Panc1 (cell line): ENCODE results near the gene SLC3A2. TPM values are rescaled to one million over a fixed set of nuclear protein-coding genes. Genes with fewer than 3 reads are reported as not detected.

Source experiments
- ATAC-seq: fragments of 200-7000 bp; cut with Tn5 transposase; 2 replicates; pipeline ENCODE4 v1.9.1; 2020; ENCODE audit warnings: mild to moderate bottlenecking, moderate library complexity
- BruUV-seq: library from RNA; stranded (reverse); fragments of 400-500 nt; replicated peaks from 2 replicates; lab custom pipeline; 2021; lab: Mats Ljungman, UMichigan
- CTCF ChIA-PET: fragments of 300-600 bp; sonication (Branson Sonifier 250); formaldehyde crosslinking; loops from one replicate; lab custom pipeline; 2022; ENCODE audit warnings: antibody characterized with exemption; lab: Charles Lee
- POLR2A ChIA-PET: fragments of 300-600 bp; sonication (Branson Sonifier 250); formaldehyde crosslinking; loops from one replicate; lab custom pipeline; 2022; ENCODE audit warnings: antibody characterized with exemption; lab: Charles Lee
- DNase-seq: peaks from one replicate; pipeline ENCODE4 v3.0.0-alpha.2; 2010; ENCODE audit warnings: low read depth, low spot score
- H3K27ac ChIP-seq: 2 replicates; pipeline ENCODE4 v1.5.1; 2011; ENCODE audit warnings: mild to moderate bottlenecking, low read length, inconsistent platforms
- H3K27me3 ChIP-seq: fragments of 200-500 bp; sonication (Bioruptor generic); 2 replicates; pipeline ENCODE4 v1.6.0; 2014; ENCODE audit warnings: low read length, inconsistent platforms; ENCODE audit not compliant: control insufficient read depth, insufficient read depth
- H3K36me3 ChIP-seq: fragments of 200-500 bp; sonication (Bioruptor generic); 2 replicates; pipeline ENCODE4 v1.5.1; 2014; ENCODE audit warnings: inconsistent platforms, mild to moderate bottlenecking, low read length, moderate library complexity; ENCODE audit not compliant: control insufficient read depth, insufficient read depth
- H3K4me1 ChIP-seq: 2 replicates; pipeline ENCODE4 v1.5.1; 2011; ENCODE audit warnings: inconsistent platforms, mild to moderate bottlenecking, low read length, moderate library complexity; ENCODE audit not compliant: control insufficient read depth, insufficient read depth
- H3K4me3 ChIP-seq, 2 experiments: 2 replicates each; pipeline ENCODE4 v1.5.1; 2011 to 2012; ENCODE audit warnings: low read depth in 2 of 2, low read length in 2 of 2, mild to moderate bottlenecking in 2 of 2, inconsistent platforms in 1 of 2, moderate library complexity in 1 of 2
- H3K9me3 ChIP-seq: fragments of 200-500 bp; sonication (Bioruptor generic); 2 replicates; pipeline ENCODE4 v1.5.1; 2014; ENCODE audit warnings: low read depth, mild to moderate bottlenecking, inconsistent platforms, low read length, moderate library complexity; ENCODE audit not compliant: control insufficient read depth, insufficient read depth
- CTCF ChIP-seq: fragments of 450-650 bp; IDR thresholded peaks from 2 replicates; pipeline ENCODE4 v1.5.1; 2017; ENCODE audit warnings: mild to moderate bottlenecking
- POLR2AphosphoS5 ChIP-seq: IDR thresholded peaks from 2 replicates; pipeline ENCODE4 v1.6.1; 2012; ENCODE audit warnings: mild to moderate bottlenecking, low read depth, low read length, moderate library complexity
- SIN3A ChIP-seq: IDR thresholded peaks from 2 replicates; pipeline ENCODE4 v1.6.1; 2012; ENCODE audit warnings: low read depth, mild to moderate bottlenecking, low read length, moderate library complexity, borderline replicate concordance; ENCODE audit not compliant: insufficient read depth
- TCF7L2 ChIP-seq: IDR thresholded peaks from 2 replicates; pipeline ENCODE4 v1.6.1; 2011; ENCODE audit warnings: mild to moderate bottlenecking, low read depth, low read length, inconsistent platforms
- in situ Hi-C: cut with HindIII; loops from 2 replicates; pipeline ENCODE4 v1.10.0; 2016; ENCODE audit warnings: low sequenced_read_pairs, low pct_unique_long_range_greater_than_20kb
- intact Hi-C: fragments of 100-400 bp; cut with micrococcal nuclease; formaldehyde crosslinking; loops from one replicate; pipeline ENCODE4 v1.10.0; 2022; ENCODE audit not compliant: unreplicated experiment
- total RNA-seq: library from RNA; stranded (reverse); gene quantifications from one replicate; pipeline ENCODE4 v1.2.1, GENCODE V29; 2021; ENCODE audit not compliant: unreplicated experiment
- TF ChIP-seq, protein P1 (sequence below), 2 experiments: IDR thresholded peaks; 2 replicates each; pipeline ENCODE4 v1.6.1; 2011 to 2012; ENCODE audit warnings: low read depth in 2 of 2, control low read depth in 1 of 2, low read length in 1 of 2, mild to moderate bottlenecking in 1 of 2, moderate library complexity in 1 of 2; ENCODE audit not compliant: insufficient read depth in 1 of 2

SLC3A2 gene
- total RNA-seq, 1 experiment from 2014 or later, result 184 TPM

GRCh38 chr11:62889126-62889483 lies 8.4 kb downstream of the SLC3A2 start:
- in situ Hi-C loops (no loop called here), intact Hi-C loops (no loop called here)
- ATAC-seq (no peak), DNase-seq (no peak)
- CTCF ChIA-PET, result interaction anchor here (1.0 kb wide), 1 partner anchor 20 kb away, joined by 3 read pairs; no protein-coding TSS in a partner anchor
- POLR2A ChIA-PET, result interaction anchor here (0.6 kb wide), 1 partner anchor 33 kb away, joined by 3 read pairs; no protein-coding TSS in a partner anchor
- TF ChIP-seq CTCF (no peak), TCF7L2 (no peak), SIN3A (no peak), POLR2AphosphoS5 (no peak)
- TF ChIP-seq, protein P1, sequence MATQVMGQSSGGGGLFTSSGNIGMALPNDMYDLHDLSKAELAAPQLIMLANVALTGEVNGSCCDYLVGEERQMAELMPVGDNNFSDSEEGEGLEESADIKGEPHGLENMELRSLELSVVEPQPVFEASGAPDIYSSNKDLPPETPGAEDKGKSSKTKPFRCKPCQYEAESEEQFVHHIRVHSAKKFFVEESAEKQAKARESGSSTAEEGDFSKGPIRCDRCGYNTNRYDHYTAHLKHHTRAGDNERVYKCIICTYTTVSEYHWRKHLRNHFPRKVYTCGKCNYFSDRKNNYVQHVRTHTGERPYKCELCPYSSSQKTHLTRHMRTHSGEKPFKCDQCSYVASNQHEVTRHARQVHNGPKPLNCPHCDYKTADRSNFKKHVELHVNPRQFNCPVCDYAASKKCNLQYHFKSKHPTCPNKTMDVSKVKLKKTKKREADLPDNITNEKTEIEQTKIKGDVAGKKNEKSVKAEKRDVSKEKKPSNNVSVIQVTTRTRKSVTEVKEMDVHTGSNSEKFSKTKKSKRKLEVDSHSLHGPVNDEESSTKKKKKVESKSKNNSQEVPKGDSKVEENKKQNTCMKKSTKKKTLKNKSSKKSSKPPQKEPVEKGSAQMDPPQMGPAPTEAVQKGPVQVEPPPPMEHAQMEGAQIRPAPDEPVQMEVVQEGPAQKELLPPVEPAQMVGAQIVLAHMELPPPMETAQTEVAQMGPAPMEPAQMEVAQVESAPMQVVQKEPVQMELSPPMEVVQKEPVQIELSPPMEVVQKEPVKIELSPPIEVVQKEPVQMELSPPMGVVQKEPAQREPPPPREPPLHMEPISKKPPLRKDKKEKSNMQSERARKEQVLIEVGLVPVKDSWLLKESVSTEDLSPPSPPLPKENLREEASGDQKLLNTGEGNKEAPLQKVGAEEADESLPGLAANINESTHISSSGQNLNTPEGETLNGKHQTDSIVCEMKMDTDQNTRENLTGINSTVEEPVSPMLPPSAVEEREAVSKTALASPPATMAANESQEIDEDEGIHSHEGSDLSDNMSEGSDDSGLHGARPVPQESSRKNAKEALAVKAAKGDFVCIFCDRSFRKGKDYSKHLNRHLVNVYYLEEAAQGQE (IDR thresholded peaks at IDR 0.05; ENCODE audit: insufficient read depth in 1 of 2, low read depth in 2 of 2, low read length in 1 of 2), result no peak
- H3K9me3 ChIP-seq, result no peaks in the 10 kb centered on the region
- BruUV-seq, result no TSS peak
- H3K4me1 ChIP-seq, result peaks cover 31% of the 10 kb centered on the region
- no peak overlapping the region for H3K4me3 ChIP-seq
- H3K27ac ChIP-seq, result peak overlapping the region; percentile 60
- H3K27me3 ChIP-seq, result no peaks in the 10 kb centered on the region
- peaks cover 15% of the 10 kb centered on the region for H3K36me3 ChIP-seq

- ATAC-seq, result peak; percentile 67
- Histone ChIP-seq H3K4me3 (no peak overlapping the region), H3K4me1 (peaks cover 30% of the 10 kb centered on the region), H3K36me3 (peaks cover 10% of the 10 kb centered on the region; the same call in 1 of the 2 replicates), H3K27me3 (no peaks in the 10 kb centered on the region), H3K9me3 (no peaks in the 10 kb centered on the region), H3K27ac (peak overlapping the region; percentile 60)
- BruUV-seq, result no TSS peak
- intact Hi-C loops, result no loop called here
- in situ Hi-C loops, result no loop called here
- DNase-seq, result peak; percentile 57
- CTCF ChIA-PET, result interaction anchor here (0.5 to 1.0 kb wide), 3 partner anchors 19 to 1415 kb away, joined by 3 to 10 read pairs (median 4); partner anchors contain the start of gene ESRRA
- TF ChIP-seq POLR2AphosphoS5 (peak; percentile 96), TCF7L2 (no peak), CTCF (no peak)
- TF ChIP-seq, protein P1 (IDR thresholded peaks at IDR 0.05; ENCODE audit: insufficient read depth in 1 of 2, low read depth in 2 of 2, low read length in 1 of 2), result no peak
- POLR2A ChIA-PET, result interaction anchor here (0.6 kb wide), 2 partner anchors 33 to 225 kb away, joined by 3 read pairs; no protein-coding TSS in a partner anchor
These were observed 9.1 kb downstream of the SLC3A2 start for GRCh38 chr11:62889484-62890437.
